Transverse colon (tissue), 3 donors: ENCODE measurements around the gene PTPRG.

Source experiments
- POLR2A ChIP-seq: fragments of 450-650 bp; IDR thresholded peaks from one replicate; pipeline ENCODE4 v1.6.1; 2016; ENCODE audit warnings: antibody characterized with exemption, mild to moderate bottlenecking, moderate library complexity
- TF ChIP-seq, protein P1 (sequence below), 5 experiments: fragments of 200-600 bp in 3 of 5; fragments of 450-650 bp in 2 of 5; sonication (generic) in 3 of 5; IDR thresholded peaks; 1 replicate in 2 of 5; 2 replicates in 3 of 5; pipeline ENCODE4 v1.5.1; 2016 to 2017; ENCODE audit warnings: antibody characterized with exemption in 5 of 5, inconsistent platforms in 3 of 5, mild to moderate bottlenecking in 2 of 5, moderate library complexity in 1 of 5

DNA sequence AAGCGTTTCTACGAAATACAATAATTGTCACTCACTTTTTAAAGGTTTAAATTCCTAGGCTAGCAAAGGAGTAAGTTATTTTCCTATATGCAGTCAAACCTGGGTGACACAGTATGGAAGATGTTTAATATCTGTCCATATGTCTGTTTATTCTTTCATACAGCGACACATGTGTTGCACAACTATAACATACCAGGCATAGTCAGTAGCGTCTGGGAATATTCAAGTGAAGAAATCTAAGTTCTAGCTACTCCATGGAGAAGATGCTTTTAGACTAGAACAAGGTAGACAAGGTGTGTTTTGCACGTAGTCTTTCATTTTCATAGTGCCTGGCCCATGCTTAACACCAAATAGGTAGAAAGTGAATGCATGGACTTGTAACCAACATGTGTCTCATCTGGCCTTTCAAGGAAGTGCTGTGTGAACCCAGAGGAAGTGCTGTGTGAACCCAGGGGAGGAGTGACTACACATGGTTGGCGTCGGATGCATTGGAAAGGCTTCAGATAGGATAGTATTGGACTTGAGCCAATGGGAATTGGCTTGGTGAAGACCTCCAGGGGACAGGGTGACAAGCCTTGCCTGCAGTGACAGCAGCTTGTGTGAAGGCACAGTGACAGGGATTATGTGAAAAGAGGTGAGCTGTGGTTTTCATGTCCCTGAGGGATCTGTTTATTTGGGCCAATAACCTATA is 267.0 kb downstream of the PTPRG start:
- TF ChIP-seq, protein P1, sequence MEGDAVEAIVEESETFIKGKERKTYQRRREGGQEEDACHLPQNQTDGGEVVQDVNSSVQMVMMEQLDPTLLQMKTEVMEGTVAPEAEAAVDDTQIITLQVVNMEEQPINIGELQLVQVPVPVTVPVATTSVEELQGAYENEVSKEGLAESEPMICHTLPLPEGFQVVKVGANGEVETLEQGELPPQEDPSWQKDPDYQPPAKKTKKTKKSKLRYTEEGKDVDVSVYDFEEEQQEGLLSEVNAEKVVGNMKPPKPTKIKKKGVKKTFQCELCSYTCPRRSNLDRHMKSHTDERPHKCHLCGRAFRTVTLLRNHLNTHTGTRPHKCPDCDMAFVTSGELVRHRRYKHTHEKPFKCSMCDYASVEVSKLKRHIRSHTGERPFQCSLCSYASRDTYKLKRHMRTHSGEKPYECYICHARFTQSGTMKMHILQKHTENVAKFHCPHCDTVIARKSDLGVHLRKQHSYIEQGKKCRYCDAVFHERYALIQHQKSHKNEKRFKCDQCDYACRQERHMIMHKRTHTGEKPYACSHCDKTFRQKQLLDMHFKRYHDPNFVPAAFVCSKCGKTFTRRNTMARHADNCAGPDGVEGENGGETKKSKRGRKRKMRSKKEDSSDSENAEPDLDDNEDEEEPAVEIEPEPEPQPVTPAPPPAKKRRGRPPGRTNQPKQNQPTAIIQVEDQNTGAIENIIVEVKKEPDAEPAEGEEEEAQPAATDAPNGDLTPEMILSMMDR (IDR thresholded peaks at IDR 0.05): no peak
- TF ChIP-seq POLR2A: no peak
